ENCODE results near the gene RIPK3. TPM values are rescaled to one million over a fixed set of nuclear protein-coding genes. Genes with fewer than 3 reads are reported as not detected.

The RIPK3 gene
- total and polyA plus RNA-seq, 8 donors = 6.4 to 42.6 (median 13.5) TPM

DNA sequence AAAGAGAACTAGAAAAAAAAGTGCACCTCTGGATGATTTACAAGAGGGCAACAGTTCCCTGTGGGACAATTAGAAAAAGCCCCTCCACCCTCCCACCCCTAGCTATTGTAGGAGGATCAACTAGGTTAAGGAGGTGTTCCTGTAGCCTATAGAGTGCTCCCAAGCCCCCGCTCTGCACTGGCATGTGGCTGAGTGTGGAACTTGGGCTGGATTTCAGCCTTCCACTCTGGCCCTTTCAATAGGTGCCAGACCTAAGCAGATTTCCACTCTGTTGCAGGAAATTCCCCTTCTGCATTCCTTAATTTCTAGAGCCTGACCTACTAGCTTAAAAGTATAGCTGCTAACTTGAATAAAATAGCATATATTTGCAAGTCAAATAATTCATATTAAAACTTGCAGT is 31.0 kb upstream of the RIPK3 start:
- Histone ChIP-seq H3K36me3 (peaks cover 0 to 36% (median 22%) of the 10 kb centered on the region in 4 donors), H3K27me3 (peaks cover 0 to 43% (median 0%) of the 10 kb centered on the region in 3 donors), H3K27ac (peak overlapping the region in 2 of 5 donors; percentile 94 to 97), H3K4me1 (peaks cover 25 to 49% (median 41%) of the 10 kb centered on the region in 4 donors), H3K9me3 (no peaks in the 10 kb centered on the region), H3K4me3 (no peak overlapping the region)
- intact Hi-C loops (cut with DNase I; ENCODE audit: low total_unique reads) = no loop called here
- no peak for TF ChIP-seq POLR2A (IDR thresholded peaks at IDR 0.05)
- TF ChIP-seq CTCF (IDR thresholded peaks at IDR 0.05) = no peak
- no peak for TF ChIP-seq EP300 (IDR thresholded peaks at IDR 0.05)
- TF ChIP-seq POLR2AphosphoS5 (IDR thresholded peaks at IDR 0.05) = no peak
- 64 to 75% (median 69%) methylated on average over 1 of the region's 1 CpG for WGBS, 5 donors
- DNase-seq = no peak

GRCh38 chr14:24369907-24370687 is 30.3 kb upstream of the RIPK3 start:
- H3K4me1 ChIP-seq = peaks cover 31 to 56% (median 47%) of the 10 kb centered on the region in 4 donors
- no peak for TF ChIP-seq EP300 (IDR thresholded peaks at IDR 0.05)
- no peak for TF ChIP-seq POLR2A (IDR thresholded peaks at IDR 0.05)
- TF ChIP-seq POLR2AphosphoS5 (IDR thresholded peaks at IDR 0.05) = no peak
- no peak for TF ChIP-seq CTCF (IDR thresholded peaks at IDR 0.05)

GRCh38 chr14:24369463-24369862 is 29.7 kb upstream of the RIPK3 start:
- Histone ChIP-seq H3K27ac (peak overlapping the region; percentile 83 to 97 (median 92)), H3K27me3 (peaks cover 0 to 44% (median 0%) of the 10 kb centered on the region in 3 donors), H3K4me1 (peaks cover 31 to 60% (median 51%) of the 10 kb centered on the region in 4 donors), H3K4me3 (peak overlapping the region in 3 of 4 donors; percentile 58 to 68 (median 59)), H3K9me3 (no peaks in the 10 kb centered on the region), H3K36me3 (peaks cover 0 to 23% (median 14%) of the 10 kb centered on the region in 4 donors)
- no peak for TF ChIP-seq POLR2A (IDR thresholded peaks at IDR 0.05)
- TF ChIP-seq POLR2AphosphoS5 (IDR thresholded peaks at IDR 0.05) = no peak
- no peak for TF ChIP-seq CTCF (IDR thresholded peaks at IDR 0.05)
- no peak for TF ChIP-seq EP300 (IDR thresholded peaks at IDR 0.05)
- WGBS, 5 donors = 85 to 90% (median 89%) methylated on average over 20 of the region's 20 CpGs
- DNase-seq = no peak
- intact Hi-C loops (cut with DNase I; ENCODE audit: low total_unique reads) = loop anchor here (5.0 kb wide), 1 partner anchor 48 kb away; no protein-coding TSS in a partner anchor

More at GRCh38 chr14:24369907-24370687, 30.3 kb upstream of the RIPK3 start:
- WGBS, 5 donors = 72 to 88% (median 80%) methylated on average over 29 to 32 of the region's 32 CpGs
- Histone ChIP-seq H3K36me3 (peaks cover 0 to 29% (median 18%) of the 10 kb centered on the region in 4 donors), H3K27ac (peak overlapping the region in 4 of 5 donors; percentile 89 to 97 (median 93)), H3K9me3 (no peaks in the 10 kb centered on the region), H3K4me3 (peak overlapping the region in 1 of 4 donors; percentile 58), H3K27me3 (peaks cover 0 to 44% (median 0%) of the 10 kb centered on the region in 3 donors)
- no peak for DNase-seq
- intact Hi-C loops (cut with DNase I; ENCODE audit: low total_unique reads) = loop anchor here (5.0 kb wide), 1 partner anchor 47 kb away; no protein-coding TSS in a partner anchor

DNA sequence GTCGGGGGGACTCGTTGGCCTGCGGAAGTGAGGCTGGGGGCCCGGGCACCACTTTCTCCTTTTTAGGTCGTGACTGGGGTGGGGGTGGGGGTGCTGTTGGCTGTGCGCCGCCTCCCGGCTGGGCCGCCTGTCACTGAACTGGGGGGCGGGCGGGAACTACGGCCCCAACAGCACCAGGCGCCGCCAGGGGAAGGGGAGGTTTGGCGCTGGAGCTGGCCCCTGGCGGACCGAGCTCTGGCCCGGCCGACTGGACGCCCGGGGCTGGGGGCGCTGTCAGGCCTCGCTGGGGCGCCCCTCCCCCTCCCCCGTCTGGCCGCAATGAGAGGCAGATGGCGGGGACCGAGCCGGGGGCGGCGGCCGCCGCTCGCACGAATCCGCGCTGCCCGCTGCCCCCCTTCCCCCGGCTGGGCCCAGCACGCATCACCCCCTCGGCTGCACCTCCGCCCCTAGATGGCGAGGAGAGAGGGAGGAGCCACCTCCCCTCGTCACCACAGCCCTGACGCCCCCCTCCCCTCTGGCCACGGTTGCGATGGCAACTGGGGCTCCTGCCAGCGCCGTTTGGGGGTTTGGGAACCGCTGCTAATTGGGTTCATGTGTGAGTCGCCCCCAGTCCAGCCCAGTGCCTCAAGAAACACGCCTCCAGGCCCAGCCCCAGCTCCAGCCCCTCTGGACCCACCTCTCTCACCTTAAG is 28.9 kb upstream of the RIPK3 start:
- intact Hi-C loops (cut with DNase I; ENCODE audit: low total_unique reads) = loop anchor here (5.0 kb wide), 1 partner anchor 49 kb away; no protein-coding TSS in a partner anchor
- TF ChIP-seq POLR2AphosphoS5 (IDR thresholded peaks at IDR 0.05) = no peak
- TF ChIP-seq POLR2A (IDR thresholded peaks at IDR 0.05) = no peak
- no peak for TF ChIP-seq EP300 (IDR thresholded peaks at IDR 0.05)
- no peak for TF ChIP-seq CTCF (IDR thresholded peaks at IDR 0.05)
- 2 to 10% (median 7%) methylated on average over 15 to 47 of the region's 52 CpGs for WGBS, 5 donors
- H3K36me3 ChIP-seq = peaks cover 0 to 16% (median 9%) of the 10 kb centered on the region in 4 donors
- DNase-seq = peak in 1 of 2 donors; percentile 94
- H3K27ac ChIP-seq = peak overlapping the region; percentile 83 to 97 (median 92)
- peaks cover 31 to 60% (median 51%) of the 10 kb centered on the region in 4 donors for H3K4me1 ChIP-seq
- peaks cover 0 to 44% (median 0%) of the 10 kb centered on the region in 3 donors for H3K27me3 ChIP-seq
- no peaks in the 10 kb centered on the region for H3K9me3 ChIP-seq
- H3K4me3 ChIP-seq = peak overlapping the region; percentile 58 to 71 (median 64)
